Endothelial cell of umbilical vein (primary cell): Measurements from ENCODE around the gene SLC24A3.

Experiments used
- CTCF ChIP-seq, 2 donors: IDR thresholded peaks; 1 replicate in 1 of 2; 2 replicates in 1 of 2; pipeline ENCODE4 v1.5.1; 2011; ENCODE audit warnings: low read length in 2 of 2, mild to moderate bottlenecking in 2 of 2, moderate library complexity in 2 of 2, control low read depth in 1 of 2, inconsistent platforms in 1 of 2, low read depth in 1 of 2; ENCODE audit not compliant: insufficient read depth in 1 of 2; ENCODE audit errors: extremely low read depth in 1 of 2
- FOS ChIP-seq: IDR thresholded peaks from 2 replicates; pipeline ENCODE4 v1.6.1; 2011; ENCODE audit warnings: mild to moderate bottlenecking, low read length, moderate library complexity, borderline replicate concordance; ENCODE audit not compliant: insufficient read depth

- TF ChIP-seq CTCF (IDR thresholded peaks at IDR 0.05; ENCODE audit: extremely low read depth in 1 of 2, insufficient read depth in 1 of 2, low read depth in 1 of 2, low read length in 2 of 2) (no peak), FOS (no peak)
These were observed 557.9 kb downstream of the SLC24A3 start for GRCh38 chr20:19770375-19770774.
